Kidney tubule cell (primary cell): Measurements from ENCODE around the gene CGA.

Experiments
- DNase-seq: peaks from one replicate; pipeline ENCODE4 v3.0.0-alpha.2; 2018; ENCODE audit warnings: low spot score

CGA gene

GRCh38 chr6:87088076-87088475, 6.8 kb downstream of the CGA start:
- no peak for DNase-seq

- no peak for DNase-seq
Measured at GRCh38 chr6:87082160-87082721, 12.7 kb downstream of the CGA start.

GRCh38 chr6:87078983-87079616, 15.8 kb downstream of the CGA start:
- DNase-seq: peak; percentile 73

GRCh38 chr6:87075168-87075567, 19.7 kb downstream of the CGA start:
- DNase-seq: no peak

GRCh38 chr6:87074101-87074621, 20.7 kb downstream of the CGA start:
- peak; percentile 74 for DNase-seq

- no peak for DNase-seq
Measured at GRCh38 chr6:87071683-87072082, 23.2 kb downstream of the CGA start.

- DNase-seq: no peak
Measured at GRCh38 chr6:87070741-87071140, 24.2 kb downstream of the CGA start.

GRCh38 chr6:87068795-87069194, 26.1 kb downstream of the CGA start:
- no peak for DNase-seq

GRCh38 chr6:87066449-87067333, 28.2 kb downstream of the CGA start:
- peak; percentile 61 for DNase-seq

- DNase-seq: no peak
Measured at GRCh38 chr6:87065117-87065516, 29.8 kb downstream of the CGA start.

GRCh38 chr6:87059943-87060342, 35.0 kb downstream of the CGA start:
- no peak for DNase-seq

GRCh38 chr6:87054143-87054833, 40.6 kb downstream of the CGA start:
- no peak for DNase-seq

- DNase-seq: no peak
Measured at GRCh38 chr6:87053312-87053711, 41.6 kb downstream of the CGA start.

- DNase-seq: no peak
Measured at GRCh38 chr6:87049779-87050178, 45.1 kb downstream of the CGA start.

- no peak for DNase-seq
Measured at GRCh38 chr6:87045521-87046075, 49.3 kb downstream of the CGA start.

- no peak for DNase-seq
Measured at GRCh38 chr6:87040729-87041128, 54.2 kb downstream of the CGA start.
